Panc1 (cell line): ENCODE data around the gene GAN. TPM values are rescaled to one million over a fixed set of nuclear protein-coding genes. Genes with fewer than 3 reads are reported as not detected.

Source experiments
- ATAC-seq: fragments of 200-7000 bp; cut with Tn5 transposase; 2 replicates; pipeline ENCODE4 v1.9.1; 2020; ENCODE audit warnings: mild to moderate bottlenecking, moderate library complexity
- BruUV-seq: library from RNA; stranded (reverse); fragments of 400-500 nt; replicated peaks from 2 replicates; lab custom pipeline; 2021; lab: Mats Ljungman, UMichigan
- CTCF ChIA-PET: fragments of 300-600 bp; sonication (Branson Sonifier 250); formaldehyde crosslinking; loops from one replicate; lab custom pipeline; 2022; ENCODE audit warnings: antibody characterized with exemption; lab: Charles Lee
- POLR2A ChIA-PET: fragments of 300-600 bp; sonication (Branson Sonifier 250); formaldehyde crosslinking; loops from one replicate; lab custom pipeline; 2022; ENCODE audit warnings: antibody characterized with exemption; lab: Charles Lee
- DNase-seq: peaks from one replicate; pipeline ENCODE4 v3.0.0-alpha.2; 2010; ENCODE audit warnings: low read depth, low spot score
- H3K27ac ChIP-seq: 2 replicates; pipeline ENCODE4 v1.5.1; 2011; ENCODE audit warnings: mild to moderate bottlenecking, low read length, inconsistent platforms
- H3K27me3 ChIP-seq: fragments of 200-500 bp; sonication (Bioruptor generic); 2 replicates; pipeline ENCODE4 v1.6.0; 2014; ENCODE audit warnings: low read length, inconsistent platforms; ENCODE audit not compliant: control insufficient read depth, insufficient read depth
- H3K36me3 ChIP-seq: fragments of 200-500 bp; sonication (Bioruptor generic); 2 replicates; pipeline ENCODE4 v1.5.1; 2014; ENCODE audit warnings: inconsistent platforms, mild to moderate bottlenecking, low read length, moderate library complexity; ENCODE audit not compliant: control insufficient read depth, insufficient read depth
- H3K4me1 ChIP-seq: 2 replicates; pipeline ENCODE4 v1.5.1; 2011; ENCODE audit warnings: inconsistent platforms, mild to moderate bottlenecking, low read length, moderate library complexity; ENCODE audit not compliant: control insufficient read depth, insufficient read depth
- H3K4me3 ChIP-seq, 2 experiments: 2 replicates each; pipeline ENCODE4 v1.5.1; 2011 to 2012; ENCODE audit warnings: low read depth in 2 of 2, low read length in 2 of 2, mild to moderate bottlenecking in 2 of 2, inconsistent platforms in 1 of 2, moderate library complexity in 1 of 2
- H3K9me3 ChIP-seq: fragments of 200-500 bp; sonication (Bioruptor generic); 2 replicates; pipeline ENCODE4 v1.5.1; 2014; ENCODE audit warnings: low read depth, mild to moderate bottlenecking, inconsistent platforms, low read length, moderate library complexity; ENCODE audit not compliant: control insufficient read depth, insufficient read depth
- CTCF ChIP-seq: fragments of 450-650 bp; IDR thresholded peaks from 2 replicates; pipeline ENCODE4 v1.5.1; 2017; ENCODE audit warnings: mild to moderate bottlenecking
- POLR2AphosphoS5 ChIP-seq: IDR thresholded peaks from 2 replicates; pipeline ENCODE4 v1.6.1; 2012; ENCODE audit warnings: mild to moderate bottlenecking, low read depth, low read length, moderate library complexity
- REST ChIP-seq, 2 experiments: IDR thresholded peaks; 2 replicates each; pipeline ENCODE4 v1.6.1; 2011 to 2012; ENCODE audit warnings: low read depth in 2 of 2, control low read depth in 1 of 2, low read length in 1 of 2, mild to moderate bottlenecking in 1 of 2, moderate library complexity in 1 of 2; ENCODE audit not compliant: insufficient read depth in 1 of 2
- SIN3A ChIP-seq: IDR thresholded peaks from 2 replicates; pipeline ENCODE4 v1.6.1; 2012; ENCODE audit warnings: low read depth, mild to moderate bottlenecking, low read length, moderate library complexity, borderline replicate concordance; ENCODE audit not compliant: insufficient read depth
- TCF7L2 ChIP-seq: IDR thresholded peaks from 2 replicates; pipeline ENCODE4 v1.6.1; 2011; ENCODE audit warnings: mild to moderate bottlenecking, low read depth, low read length, inconsistent platforms
- in situ Hi-C: cut with HindIII; loops from 2 replicates; pipeline ENCODE4 v1.10.0; 2016; ENCODE audit warnings: low sequenced_read_pairs, low pct_unique_long_range_greater_than_20kb
- intact Hi-C: fragments of 100-400 bp; cut with micrococcal nuclease; formaldehyde crosslinking; loops from one replicate; pipeline ENCODE4 v1.10.0; 2022; ENCODE audit not compliant: unreplicated experiment
- total RNA-seq: library from RNA; stranded (reverse); gene quantifications from one replicate; pipeline ENCODE4 v1.2.1, GENCODE V29; 2021; ENCODE audit not compliant: unreplicated experiment

Gene GAN
- total RNA-seq, 1 experiment from 2014 or later: 9.1 TPM

DNA sequence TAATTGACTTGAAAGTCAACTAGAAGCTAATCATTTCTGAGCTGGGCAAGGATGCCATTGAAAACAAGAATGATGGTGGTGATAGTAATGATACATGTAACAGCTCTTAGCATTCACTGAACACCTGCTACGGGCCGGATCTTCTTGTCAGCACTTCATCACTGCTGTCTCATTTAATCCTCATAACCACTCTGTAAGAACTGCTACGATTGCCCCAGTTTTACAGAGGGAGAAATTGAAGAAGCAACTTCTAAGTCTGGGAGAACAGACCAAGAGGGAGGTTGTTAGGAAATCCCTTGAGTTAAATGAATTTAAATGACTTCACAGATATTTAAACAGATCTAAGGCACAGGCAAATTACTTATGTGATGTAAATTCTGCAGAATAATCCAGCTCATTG, 7.0 kb upstream of the GAN start:
- no TSS peak for BruUV-seq
- ATAC-seq (no peak), DNase-seq (no peak)
- Histone ChIP-seq H3K36me3 (no peaks in the 10 kb centered on the region), H3K4me1 (no peaks in the 10 kb centered on the region), H3K27ac (no peak overlapping the region), H3K9me3 (no peaks in the 10 kb centered on the region), H3K27me3 (no peaks in the 10 kb centered on the region), H3K4me3 (no peak overlapping the region)
- POLR2A ChIA-PET: no interaction called here
- intact Hi-C loops (no loop called here), in situ Hi-C loops (no loop called here)
- TF ChIP-seq POLR2AphosphoS5 (no peak), TCF7L2 (no peak), SIN3A (no peak), CTCF (no peak), REST (IDR thresholded peaks at IDR 0.05; ENCODE audit: insufficient read depth in 1 of 2, low read depth in 2 of 2, low read length in 1 of 2) (no peak)
- CTCF ChIA-PET: no interaction called here

DNA sequence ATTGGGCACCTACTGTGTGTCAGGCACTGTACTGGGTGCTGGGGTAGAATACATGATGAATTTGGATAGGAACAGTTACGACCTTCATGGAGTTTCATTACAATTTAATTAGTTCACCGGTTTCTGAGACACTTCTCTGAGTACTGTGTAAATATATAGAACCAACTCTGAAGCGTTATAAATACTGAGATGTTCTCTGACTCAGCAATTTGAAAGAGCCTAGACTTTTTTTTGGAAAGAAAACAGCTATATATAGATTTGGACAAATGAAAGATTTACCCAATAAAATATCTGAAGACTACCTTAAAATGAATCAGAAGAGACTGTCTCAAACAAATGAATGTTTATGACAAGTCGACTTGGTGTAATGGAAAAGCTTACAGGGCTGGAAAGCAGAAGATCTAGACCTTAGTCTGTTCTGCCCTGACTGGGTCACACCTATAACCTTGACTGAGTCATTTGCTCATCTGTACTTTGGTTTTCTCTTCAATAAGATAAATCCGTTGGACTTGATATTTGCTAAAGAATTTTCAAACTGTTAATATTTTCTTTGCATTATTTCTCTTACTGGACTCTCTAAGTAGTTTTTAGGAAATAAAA, 4.6 kb upstream of the GAN start:
- no peak overlapping the region for H3K27ac ChIP-seq
- ChIA-PET CTCF (no interaction called here), POLR2A (no interaction called here)
- no peak for TF ChIP-seq REST (IDR thresholded peaks at IDR 0.05; ENCODE audit: insufficient read depth in 1 of 2, low read depth in 2 of 2, low read length in 1 of 2)
- TF ChIP-seq TCF7L2: no peak
- no peak for TF ChIP-seq CTCF
- no peak for TF ChIP-seq POLR2AphosphoS5
- no peak for TF ChIP-seq SIN3A
- ATAC-seq (no peak), DNase-seq (no peak)
- H3K36me3 ChIP-seq: peaks cover 6% of the 10 kb centered on the region; the same call in 1 of the 2 replicates
- intact Hi-C loops: no loop called here
- BruUV-seq: no TSS peak
- no peaks in the 10 kb centered on the region for H3K9me3 ChIP-seq
- no peak overlapping the region for H3K4me3 ChIP-seq
- no peaks in the 10 kb centered on the region for H3K27me3 ChIP-seq
- in situ Hi-C loops: no loop called here
- H3K4me1 ChIP-seq: no peaks in the 10 kb centered on the region
